IPS-18a (cell line): ENCODE results near the gene ATP6V1F.

ENCODE experiments used
- H3K27ac ChIP-seq: one replicate; pipeline ENCODE4 v1.5.1; 2013; ENCODE audit warnings: low read length
- H3K27me3 ChIP-seq: one replicate; pipeline ENCODE4 v1.6.1; 2013; ENCODE audit warnings: mild to moderate bottlenecking, low read length; ENCODE audit not compliant: control insufficient read depth, insufficient read depth
- H3K36me3 ChIP-seq: one replicate; pipeline ENCODE4 v1.6.1; 2013; ENCODE audit warnings: low read depth, low read length; ENCODE audit not compliant: control insufficient read depth
- H3K4me1 ChIP-seq: one replicate; pipeline ENCODE4 v1.6.1; 2013; ENCODE audit warnings: low read depth, low read length; ENCODE audit not compliant: control insufficient read depth
- H3K4me3 ChIP-seq: one replicate; pipeline ENCODE4 v1.5.1; 2013; ENCODE audit warnings: low read length
- H3K9ac ChIP-seq: one replicate; pipeline ENCODE4 v1.6.1; 2013; ENCODE audit warnings: mild to moderate bottlenecking, low read length, moderate library complexity
- H3K9me3 ChIP-seq: one replicate; pipeline ENCODE4 v1.6.1; 2013; ENCODE audit warnings: low read depth, low read length; ENCODE audit not compliant: control insufficient read depth

ATP6V1F gene

GRCh38 chr7:128837521-128837921, 25.1 kb upstream of the ATP6V1F start:
- Histone ChIP-seq H3K9me3 (no peaks in the 10 kb centered on the region), H3K36me3 (no peaks in the 10 kb centered on the region), H3K4me3 (no peak overlapping the region), H3K27me3 (no peaks in the 10 kb centered on the region), H3K9ac (no peak overlapping the region), H3K4me1 (peaks cover 15% of the 10 kb centered on the region), H3K27ac (no peak overlapping the region)

- Histone ChIP-seq H3K27me3 (no peaks in the 10 kb centered on the region), H3K4me3 (no peak overlapping the region), H3K36me3 (no peaks in the 10 kb centered on the region), H3K9ac (no peak overlapping the region), H3K4me1 (peaks cover 8% of the 10 kb centered on the region), H3K27ac (no peak overlapping the region), H3K9me3 (no peaks in the 10 kb centered on the region)
Observed at GRCh38 chr7:128838109-128838779, 24.4 kb upstream of the ATP6V1F start.

GRCh38 chr7:128838981-128839731, 23.5 kb upstream of the ATP6V1F start:
- no peak overlapping the region for H3K27ac ChIP-seq
- no peaks in the 10 kb centered on the region for H3K9me3 ChIP-seq
- H3K9ac ChIP-seq, result no peak overlapping the region
- no peaks in the 10 kb centered on the region for H3K36me3 ChIP-seq
- H3K27me3 ChIP-seq, result no peaks in the 10 kb centered on the region
- no peak overlapping the region for H3K4me3 ChIP-seq
- H3K4me1 ChIP-seq, result no peaks in the 10 kb centered on the region

GRCh38 chr7:128839751-128840177, 22.9 kb upstream of the ATP6V1F start:
- Histone ChIP-seq H3K27ac (no peak overlapping the region), H3K9ac (no peak overlapping the region), H3K4me1 (no peaks in the 10 kb centered on the region), H3K9me3 (no peaks in the 10 kb centered on the region), H3K36me3 (no peaks in the 10 kb centered on the region), H3K4me3 (no peak overlapping the region), H3K27me3 (no peaks in the 10 kb centered on the region)

- Histone ChIP-seq H3K36me3 (no peaks in the 10 kb centered on the region), H3K4me1 (no peaks in the 10 kb centered on the region), H3K9ac (no peak overlapping the region), H3K27ac (no peak overlapping the region), H3K4me3 (no peak overlapping the region), H3K27me3 (no peaks in the 10 kb centered on the region), H3K9me3 (no peaks in the 10 kb centered on the region)
Observed at GRCh38 chr7:128840326-128841170, 22.1 kb upstream of the ATP6V1F start.

GRCh38 chr7:128841171-128841690, 21.4 kb upstream of the ATP6V1F start:
- Histone ChIP-seq H3K27me3 (no peaks in the 10 kb centered on the region), H3K36me3 (no peaks in the 10 kb centered on the region), H3K27ac (no peak overlapping the region), H3K4me3 (no peak overlapping the region), H3K9me3 (no peaks in the 10 kb centered on the region), H3K4me1 (no peaks in the 10 kb centered on the region), H3K9ac (no peak overlapping the region)

- no peak overlapping the region for H3K4me3 ChIP-seq
Observed at GRCh38 chr7:128841921-128842673, 20.6 kb upstream of the ATP6V1F start.

GRCh38 chr7:128842674-128843641, 19.7 kb upstream of the ATP6V1F start:
- H3K4me1 ChIP-seq, result no peaks in the 10 kb centered on the region
- H3K36me3 ChIP-seq, result no peaks in the 10 kb centered on the region
- no peak overlapping the region for H3K9ac ChIP-seq
- H3K27me3 ChIP-seq, result no peaks in the 10 kb centered on the region
- no peaks in the 10 kb centered on the region for H3K9me3 ChIP-seq
- no peak overlapping the region for H3K27ac ChIP-seq
- H3K4me3 ChIP-seq, result no peak overlapping the region

More at GRCh38 chr7:128841921-128842673, 20.6 kb upstream of the ATP6V1F start:
- Histone ChIP-seq H3K36me3 (no peaks in the 10 kb centered on the region), H3K4me1 (no peaks in the 10 kb centered on the region), H3K9me3 (no peaks in the 10 kb centered on the region), H3K27me3 (no peaks in the 10 kb centered on the region), H3K27ac (no peak overlapping the region), H3K9ac (no peak overlapping the region)

- H3K9ac ChIP-seq, result no peak overlapping the region
- no peak overlapping the region for H3K4me3 ChIP-seq
- H3K27ac ChIP-seq, result no peak overlapping the region
- no peaks in the 10 kb centered on the region for H3K9me3 ChIP-seq
- no peaks in the 10 kb centered on the region for H3K4me1 ChIP-seq
- no peaks in the 10 kb centered on the region for H3K36me3 ChIP-seq
- no peaks in the 10 kb centered on the region for H3K27me3 ChIP-seq
Observed at GRCh38 chr7:128843938-128844621, 18.6 kb upstream of the ATP6V1F start.
